H1 (cell line): ENCODE measurements around the gene PIAS1. TPM values are rescaled to one million over a fixed set of nuclear protein-coding genes. Genes with fewer than 3 reads are reported as not detected.

Source experiments
- CTCF ChIA-PET: fragments of 300-600 bp; sonication (Branson Sonifier 250); formaldehyde crosslinking; loops from one replicate; lab custom pipeline; 2021; ENCODE audit not compliant: partially characterized antibody; lab: Charles Lee
- POLR2A ChIA-PET: fragments of 300-600 bp; sonication (Branson Sonifier 250); formaldehyde crosslinking; loops from one replicate; lab custom pipeline; 2021; ENCODE audit warnings: inconsistent platforms; ENCODE audit not compliant: partially characterized antibody; lab: Charles Lee
- DNase-seq, 2 experiments: peaks; one replicate each; pipeline versions ENCODE4 v3.0.0 to v3.0.0-alpha.2; 2010 to 2022; ENCODE audit warnings: low spot score in 2 of 2, low read depth in 1 of 2, mixed read lengths in 1 of 2
- FAIRE-seq: peaks from 2 replicates; lab custom pipeline; 2011; peaks lifted over from hg19 to GRCh38; lab: Jason Lieb, UNC
- H2AFZ ChIP-seq: 2 replicates; pipeline ENCODE4 v1.8.1; 2012; ENCODE audit warnings: low read length, inconsistent platforms
- H2AK5ac ChIP-seq: 2 replicates; pipeline ENCODE4 v1.6.1; 2013; ENCODE audit warnings: low read depth, low read length
- H2BK120ac ChIP-seq: replicated peaks from 2 replicates; pipeline ENCODE3; 2013; ENCODE audit warnings: low read depth, low read length, inconsistent platforms
- H2BK12ac ChIP-seq: 2 replicates; pipeline ENCODE4 v1.6.1; 2013; ENCODE audit warnings: low read depth, low read length
- H2BK15ac ChIP-seq: 2 replicates; pipeline ENCODE4 v1.6.1; 2013; ENCODE audit warnings: low read length
- H2BK20ac ChIP-seq: 2 replicates; pipeline ENCODE4 v1.6.1; 2013; ENCODE audit warnings: low read length
- H2BK5ac ChIP-seq: 2 replicates; pipeline ENCODE4 v1.6.1; 2013; ENCODE audit warnings: low read depth, low read length
- H3K14ac ChIP-seq: 2 replicates; pipeline ENCODE4 v1.6.1; 2013; ENCODE audit warnings: inconsistent platforms; ENCODE audit not compliant: insufficient read length
- H3K18ac ChIP-seq: 2 replicates; pipeline ENCODE4 v1.6.1; 2013; ENCODE audit warnings: low read length; ENCODE audit errors: extremely low read depth
- H3K23ac ChIP-seq: 2 replicates; pipeline ENCODE4 v1.6.1; 2013; ENCODE audit warnings: inconsistent platforms; ENCODE audit not compliant: insufficient read length
- H3K23me2 ChIP-seq: 2 replicates; pipeline ENCODE4 v1.6.1; 2013; ENCODE audit warnings: low read depth, low read length
- H3K27ac ChIP-seq: 2 replicates; pipeline ENCODE4 v1.6.1; 2011; ENCODE audit warnings: low read depth, low read length, inconsistent platforms
- H3K27me3 ChIP-seq, 4 experiments: replicated peaks in 1 of 4; 1 replicate in 1 of 4; 2 replicates in 3 of 4; pipeline versions ENCODE4 v1.6.1 to v1.8.1; 2011 to 2013; ENCODE audit warnings: low read length in 3 of 4, mild to moderate bottlenecking in 3 of 4, inconsistent platforms in 2 of 4, mixed read lengths in 2 of 4, moderate library complexity in 1 of 4; ENCODE audit not compliant: control insufficient read depth in 3 of 4, insufficient read depth in 3 of 4; ENCODE audit errors: extremely low read depth in 1 of 4
- H3K36me3 ChIP-seq, 4 experiments: 2 replicates each; pipeline versions ENCODE4 v1.6.1 to v1.8.1; 2011 to 2013; ENCODE audit warnings: mild to moderate bottlenecking in 4 of 4, low read length in 3 of 4, moderate library complexity in 2 of 4, control low read depth in 1 of 4, inconsistent platforms in 1 of 4; ENCODE audit not compliant: insufficient read depth in 4 of 4, control insufficient read depth in 2 of 4
- H3K4ac ChIP-seq: replicated peaks from 2 replicates; pipeline ENCODE3; 2013; ENCODE audit warnings: low read length, low read depth, mixed read lengths, inconsistent platforms; ENCODE audit not compliant: insufficient read length
- H3K4me1 ChIP-seq, 4 experiments: replicated peaks in 1 of 4; 1 replicate in 1 of 4; 2 replicates in 3 of 4; pipeline versions ENCODE4 v1.6.1 to v1.8.1; 2011 to 2013; ENCODE audit warnings: low read length in 3 of 4, inconsistent platforms in 2 of 4, mixed read lengths in 1 of 4; ENCODE audit not compliant: insufficient read depth in 4 of 4, control insufficient read depth in 3 of 4
- H3K4me2 ChIP-seq, 2 experiments: 2 replicates each; pipeline versions ENCODE4 v1.6.1 to v1.8.1; 2011 to 2013; ENCODE audit warnings: low read depth in 2 of 2, low read length in 2 of 2, control low read depth in 1 of 2, inconsistent platforms in 1 of 2, mild to moderate bottlenecking in 1 of 2; ENCODE audit not compliant: insufficient read depth in 1 of 2
- H3K4me3 ChIP-seq, 4 experiments: fragments of 200-600, 300-600 bp in 1 of 4; sonication (generic), shearing (Covaris generic), sonication (Bioruptor Twin) in 1 of 4; 2 replicates each; pipeline versions ENCODE4 v1.5.1 to v1.8.1; 2011 to 2016; ENCODE audit warnings: low read length in 4 of 4, low read depth in 3 of 4, control low read depth in 2 of 4, inconsistent platforms in 2 of 4, mild to moderate bottlenecking in 2 of 4, mixed read lengths in 1 of 4, moderate library complexity in 1 of 4; ENCODE audit not compliant: insufficient read depth in 2 of 4; ENCODE audit errors: extremely low read depth in 1 of 4
- H3K56ac ChIP-seq: replicated peaks from 2 replicates; pipeline ENCODE3; 2013; ENCODE audit warnings: low read depth, mild to moderate bottlenecking, mixed read lengths, low read length, inconsistent platforms; ENCODE audit not compliant: insufficient read length
- H3K79me1 ChIP-seq: 2 replicates; pipeline ENCODE4 v1.6.1; 2013; ENCODE audit warnings: low read depth, low read length, control low read depth
- H3K79me2 ChIP-seq, 2 experiments: 2 replicates each; pipeline versions ENCODE4 v1.6.1 to v1.8.1; 2012 to 2013; ENCODE audit warnings: low read length in 2 of 2, mild to moderate bottlenecking in 2 of 2, inconsistent platforms in 1 of 2; ENCODE audit not compliant: insufficient read depth in 2 of 2, control insufficient read depth in 1 of 2
- H3K9ac ChIP-seq, 4 experiments: replicated peaks in 1 of 4; 1 replicate in 1 of 4; 2 replicates in 3 of 4; pipeline versions ENCODE4 v1.6.1 to v1.8.1; 2011 to 2013; ENCODE audit warnings: low read depth in 3 of 4, low read length in 3 of 4, control low read depth in 2 of 4, mild to moderate bottlenecking in 2 of 4, moderate library complexity in 2 of 4, inconsistent platforms in 1 of 4; ENCODE audit errors: extremely low read depth in 1 of 4
- H3K9me3 ChIP-seq, 2 experiments: 2 replicates each; pipeline versions ENCODE4 v1.6.1 to v1.8.1; 2012 to 2013; ENCODE audit warnings: mild to moderate bottlenecking in 2 of 2, moderate library complexity in 2 of 2, control low read depth in 1 of 2, inconsistent platforms in 1 of 2, low read depth in 1 of 2, low read length in 1 of 2, mixed read lengths in 1 of 2; ENCODE audit not compliant: insufficient read depth in 2 of 2
- H4K20me1 ChIP-seq, 2 experiments: replicated peaks in 1 of 2; 2 replicates each; pipeline versions ENCODE3 to v1.8.1; 2011 to 2013; ENCODE audit warnings: inconsistent platforms in 2 of 2, low read length in 2 of 2, mild to moderate bottlenecking in 1 of 2; ENCODE audit not compliant: insufficient read depth in 2 of 2, control insufficient read depth in 1 of 2
- H4K5ac ChIP-seq: 2 replicates; pipeline ENCODE4 v1.6.1; 2013; ENCODE audit warnings: low read length, low read depth, mixed read lengths, inconsistent platforms; ENCODE audit not compliant: insufficient read length
- H4K8ac ChIP-seq: 2 replicates; pipeline ENCODE4 v1.8.0; 2013; ENCODE audit warnings: mild to moderate bottlenecking, moderate library complexity, low read length, inconsistent platforms; ENCODE audit not compliant: insufficient read depth; ENCODE audit errors: extremely low read depth
- H4K91ac ChIP-seq: replicated peaks from 2 replicates; pipeline ENCODE3; 2013; ENCODE audit warnings: low read length, mixed read lengths, inconsistent platforms; ENCODE audit not compliant: insufficient read length
- ASH2L ChIP-seq: fragments of 200-600, 300-600 bp; sonication (generic); IDR thresholded peaks from one replicate; pipeline ENCODE4 v1.7.1; 2017; ENCODE audit warnings: low read length
- BACH1 ChIP-seq: IDR thresholded peaks from 2 replicates; pipeline ENCODE4 v1.6.1; 2012; ENCODE audit warnings: low read length, improper control_type of control experiment
- BRCA1 ChIP-seq: IDR thresholded peaks from 2 replicates; pipeline ENCODE4 v1.6.1; 2012; ENCODE audit warnings: low read depth, low read length, improper control_type of control experiment
- CBX8 ChIP-seq: fragments of 300-800, 300-1000 bp; sonication (generic); IDR thresholded peaks from 2 replicates; pipeline ENCODE4 v1.7.1; 2016; ENCODE audit warnings: low read depth, low read length, borderline replicate concordance
- EP300 ChIP-seq, 2 experiments: IDR thresholded peaks; 1 replicate in 1 of 2; 2 replicates in 1 of 2; pipeline ENCODE4 v1.6.1; 2011 to 2012; ENCODE audit warnings: low read depth in 2 of 2, low read length in 2 of 2, mild to moderate bottlenecking in 2 of 2, borderline replicate concordance in 1 of 2, inconsistent platforms in 1 of 2, moderate library complexity in 1 of 2
- JUN ChIP-seq: IDR thresholded peaks from 2 replicates; pipeline ENCODE4 v1.6.1; 2011; ENCODE audit warnings: low read depth, mild to moderate bottlenecking, improper control_type of control experiment, low read length
- JUND ChIP-seq: IDR thresholded peaks from 2 replicates; pipeline ENCODE4 v1.6.1; 2011; ENCODE audit warnings: mild to moderate bottlenecking, improper control_type of control experiment, low read length
- KDM5A ChIP-seq: fragments of 200-600 bp; IDR thresholded peaks from 2 replicates; pipeline ENCODE4 v1.7.1; 2012; ENCODE audit warnings: mild to moderate bottlenecking, low read length, inconsistent platforms, mixed read lengths
- RNF2 ChIP-seq: fragments of 200-900, 300-1000 bp; sonication (generic); IDR thresholded peaks from 2 replicates; pipeline ENCODE4 v1.7.1; 2016; ENCODE audit warnings: borderline replicate concordance, low read depth, mild to moderate bottlenecking, antibody characterized with exemption, low read length; ENCODE audit not compliant: poor library complexity, severe bottlenecking; ENCODE audit errors: missing control alignments
- RXRA ChIP-seq: IDR thresholded peaks from 2 replicates; pipeline ENCODE4 v1.6.1; 2011; ENCODE audit warnings: low read depth, mild to moderate bottlenecking, low read length, moderate library complexity; ENCODE audit not compliant: insufficient read depth
- SIX5 ChIP-seq: IDR thresholded peaks from 2 replicates; pipeline ENCODE4 v1.6.1; 2011; ENCODE audit warnings: mild to moderate bottlenecking, low read depth, low read length
- TBP ChIP-seq: IDR thresholded peaks from 2 replicates; pipeline ENCODE4 v1.6.1; 2011; ENCODE audit warnings: low read depth, low read length, improper control_type of control experiment
- YY1 ChIP-seq: IDR thresholded peaks from 2 replicates; pipeline ENCODE4 v1.6.1; 2011; ENCODE audit warnings: low read depth, mild to moderate bottlenecking, low read length
- ZNF274 ChIP-seq: IDR thresholded peaks from 2 replicates; pipeline ENCODE4 v1.7.0; 2012; ENCODE audit warnings: low read length, borderline replicate concordance; ENCODE audit errors: extremely low read depth
- WGBS, 2 experiments: shearing (Covaris generic) in 1 of 2; methylation state at CpG; one replicate each; pipeline versions ENCODE4 v1.1.6 to v1.1.7; 2013 to 2015; ENCODE audit warnings: low lambda C conversion rate in 2 of 2, mixed read lengths in 2 of 2, inconsistent platforms in 1 of 2, low coverage in 1 of 2, missing lambda C conversion rate in 1 of 2; ENCODE audit not compliant: insufficient replicate concordance in 2 of 2, insufficient coverage in 1 of 2, insufficient read length in 1 of 2; ENCODE audit errors: extremely low coverage in 1 of 2, missing lambda C conversion rate in 1 of 2; 5-methylcytosine and 5-hydroxymethylcytosine counted together
- polyA plus RNA-seq, 7 experiments: library from polyadenylated mRNA; depleted of rRNA in 3 of 7; stranded (reverse) in 5 of 7; unstranded in 2 of 7; fragments of >200 nt in 5 of 7; fragments of 200-250 nt in 2 of 7; gene quantifications; 1 replicate in 5 of 7; 2 replicates in 1 of 7; 4 replicates in 1 of 7; pipeline versions ENCODE4 v1.2.1 to v1.2.3, GENCODE V29; 2011 to 2013; ENCODE audit warnings: missing spikeins in 2 of 7, mixed read lengths in 2 of 7
- total RNA-seq: library from RNA; stranded (reverse); fragmentation: NEBNext Ultra II Directional; extraction: Animal tissue kit (Norgen Biotek cat#: 25700); gene quantifications from 2 replicates; pipeline ENCODE4 v1.2.1, GENCODE V29; 2021
- TF ChIP-seq, protein P1 (sequence below): IDR thresholded peaks from 2 replicates; pipeline ENCODE4 v1.6.1; 2012; ENCODE audit warnings: inconsistent platforms

PIAS1 gene
- total and polyA plus RNA-seq, 2 of the 8 experiments (the other 6 are each of a cell fraction or from before 2014, with no cell fraction given): 30.8 to 34.5 TPM

DNA sequence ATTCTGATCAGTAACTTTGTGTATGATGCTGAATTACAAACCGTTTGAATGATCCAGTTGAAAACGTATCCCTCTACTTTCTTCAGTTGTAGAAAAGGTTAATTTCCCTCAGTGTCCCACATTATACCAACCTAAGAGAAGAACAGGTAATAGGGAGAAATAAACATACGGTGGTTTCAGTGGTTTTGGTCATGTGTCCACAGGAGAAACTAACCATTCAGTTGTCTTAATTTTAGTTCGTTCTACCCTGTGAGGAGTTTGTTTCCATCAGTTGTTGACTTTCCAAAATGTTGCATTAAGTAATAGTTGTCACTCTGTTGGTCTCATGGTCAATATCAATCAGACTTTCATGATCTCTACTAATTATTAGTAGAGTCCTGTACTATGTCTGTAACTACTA, 135.9 kb downstream of the PIAS1 start:
- H3K4me3 ChIP-seq: no peak overlapping the region
- no peaks in the 10 kb centered on the region for H3K79me2 ChIP-seq
- H2BK20ac ChIP-seq: no peak overlapping the region
- H3K56ac ChIP-seq: no peak overlapping the region
- no peak overlapping the region for H2BK5ac ChIP-seq
- no peaks in the 10 kb centered on the region; a peak in 1 of 7 replicates for H3K4me1 ChIP-seq
- TF ChIP-seq ASH2L (no peak), CBX8 (no peak), RXRA (no peak), YY1 (no peak), SIX5 (no peak), ZNF274 (no peak), RNF2 (no peak), KDM5A (no peak), BRCA1 (no peak), TBP (no peak), JUND (no peak), BACH1 (no peak), JUN (no peak), EP300 (IDR thresholded peaks at IDR 0.05; ENCODE audit: borderline replicate concordance in 1 of 2, low read depth in 2 of 2, low read length in 2 of 2) (no peak)
- TF ChIP-seq, protein P1, sequence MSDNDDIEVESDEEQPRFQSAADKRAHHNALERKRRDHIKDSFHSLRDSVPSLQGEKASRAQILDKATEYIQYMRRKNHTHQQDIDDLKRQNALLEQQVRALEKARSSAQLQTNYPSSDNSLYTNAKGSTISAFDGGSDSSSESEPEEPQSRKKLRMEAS: no peak
- no peak overlapping the region for H3K9ac ChIP-seq
- CTCF ChIA-PET: interaction anchor here (0.7 kb wide), 1 partner anchor 247 kb away, joined by 3 read pairs; no protein-coding TSS in a partner anchor
- peaks cover 0 to 38% (median 20%) of the 10 kb centered on the region in 4 experiments; a peak in 5 of 8 replicates for H3K36me3 ChIP-seq
- WGBS, 2 experiments: 85% methylated on average over 4 of the region's 4 CpGs; no CpG with 5 or more reads in 1 of the 2 experiments
- no peak overlapping the region for H2BK15ac ChIP-seq
- no peak for DNase-seq
- no peak for FAIRE-seq
- H2BK120ac ChIP-seq: no peak overlapping the region
- H4K8ac ChIP-seq: no peak overlapping the region
- H3K27ac ChIP-seq: no peak overlapping the region
- H3K23ac ChIP-seq: no peak overlapping the region
- H2BK12ac ChIP-seq: no peak overlapping the region
- no peak overlapping the region for H4K91ac ChIP-seq
- no peak overlapping the region for H3K4ac ChIP-seq
- no peak overlapping the region for H4K5ac ChIP-seq
- no peaks in the 10 kb centered on the region for H3K9me3 ChIP-seq
- no peak overlapping the region for H2AFZ ChIP-seq
- POLR2A ChIA-PET: no interaction called here
- H3K18ac ChIP-seq: no peak overlapping the region
- H3K23me2 ChIP-seq: no peaks in the 10 kb centered on the region
- no peak overlapping the region for H2AK5ac ChIP-seq
- no peak overlapping the region for H3K14ac ChIP-seq
- H4K20me1 ChIP-seq: no peaks in the 10 kb centered on the region
- no peaks in the 10 kb centered on the region for H3K79me1 ChIP-seq
- no peaks in the 10 kb centered on the region for H3K27me3 ChIP-seq
- no peak overlapping the region for H3K4me2 ChIP-seq
